Thyroid gland (tissue), 4 donors: ENCODE data around the gene PKD1L1.

Experiments
- CTCF ChIP-seq, 6 experiments: fragments of 200-600 bp in 3 of 6; fragments of 450-650 bp in 3 of 6; sonication (generic) in 3 of 6; IDR thresholded peaks; one replicate each; pipeline ENCODE4 v1.5.1; 2016 to 2019; ENCODE audit warnings: antibody characterized with exemption in 6 of 6, mild to moderate bottlenecking in 2 of 6, inconsistent platforms in 1 of 6, moderate library complexity in 1 of 6
- POLR2A ChIP-seq, 2 donors: fragments of 450-650 bp; IDR thresholded peaks; one replicate each; pipeline ENCODE4 v1.6.1; 2017; ENCODE audit warnings: antibody characterized with exemption in 2 of 2, mild to moderate bottlenecking in 2 of 2, moderate library complexity in 1 of 2

- TF ChIP-seq POLR2A (IDR thresholded peaks at IDR 0.05): no peak
- no peak for TF ChIP-seq CTCF (IDR thresholded peaks at IDR 0.05)
Measured at GRCh38 chr7:47764746-47765145, 183.5 kb downstream of the PKD1L1 start.
